Sigmoid colon (tissue), 3 donors: ENCODE data around the gene SF1.

Experiments
- POLR2A ChIP-seq, 2 donors: fragments of 450-650 bp; IDR thresholded peaks; one replicate each; pipeline ENCODE4 v1.6.1; 2016; ENCODE audit warnings: antibody characterized with exemption in 2 of 2, mild to moderate bottlenecking in 2 of 2, moderate library complexity in 2 of 2
- TF ChIP-seq, protein P1 (sequence below), 4 experiments: fragments of 450-650 bp in 3 of 4; fragments of 200-600 bp in 1 of 4; IDR thresholded peaks; one replicate each; pipeline ENCODE4 v1.5.1; 2016 to 2019; ENCODE audit warnings: antibody characterized with exemption in 4 of 4, mild to moderate bottlenecking in 3 of 4, moderate library complexity in 2 of 4

DNA sequence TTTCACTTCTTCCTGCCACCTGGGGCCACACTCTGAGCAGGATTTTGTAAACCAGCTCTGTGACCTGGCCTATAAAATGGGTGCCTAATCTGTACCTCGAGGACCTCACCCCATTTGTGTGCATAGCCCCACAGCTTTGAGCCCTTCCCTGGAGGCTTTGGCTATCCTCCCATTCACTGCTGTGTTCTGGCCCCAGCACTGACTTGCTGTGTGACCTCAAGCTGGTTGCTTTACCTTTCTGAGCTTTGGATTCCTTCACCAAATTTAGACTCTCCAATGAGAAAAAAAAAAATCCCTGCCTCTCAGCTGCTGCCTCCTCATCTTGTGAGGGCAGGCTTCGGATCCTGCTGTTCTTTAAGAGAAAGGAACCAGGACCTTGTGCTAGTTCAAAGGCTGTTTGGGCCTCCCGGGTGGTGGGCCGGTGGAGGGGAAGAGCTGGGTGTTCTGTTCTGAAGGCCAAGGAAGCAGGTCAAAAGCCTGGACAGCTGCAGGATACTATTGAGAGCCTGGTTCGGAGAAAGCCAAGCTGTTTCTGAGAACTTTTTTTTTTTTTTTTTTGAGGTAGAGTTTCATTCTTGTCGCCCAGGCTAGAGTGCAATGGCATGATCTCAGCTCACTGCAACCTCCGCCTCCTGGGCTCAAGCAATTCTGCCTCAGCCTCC, 17.5 kb downstream of the SF1 start:
- TF ChIP-seq, protein P1, sequence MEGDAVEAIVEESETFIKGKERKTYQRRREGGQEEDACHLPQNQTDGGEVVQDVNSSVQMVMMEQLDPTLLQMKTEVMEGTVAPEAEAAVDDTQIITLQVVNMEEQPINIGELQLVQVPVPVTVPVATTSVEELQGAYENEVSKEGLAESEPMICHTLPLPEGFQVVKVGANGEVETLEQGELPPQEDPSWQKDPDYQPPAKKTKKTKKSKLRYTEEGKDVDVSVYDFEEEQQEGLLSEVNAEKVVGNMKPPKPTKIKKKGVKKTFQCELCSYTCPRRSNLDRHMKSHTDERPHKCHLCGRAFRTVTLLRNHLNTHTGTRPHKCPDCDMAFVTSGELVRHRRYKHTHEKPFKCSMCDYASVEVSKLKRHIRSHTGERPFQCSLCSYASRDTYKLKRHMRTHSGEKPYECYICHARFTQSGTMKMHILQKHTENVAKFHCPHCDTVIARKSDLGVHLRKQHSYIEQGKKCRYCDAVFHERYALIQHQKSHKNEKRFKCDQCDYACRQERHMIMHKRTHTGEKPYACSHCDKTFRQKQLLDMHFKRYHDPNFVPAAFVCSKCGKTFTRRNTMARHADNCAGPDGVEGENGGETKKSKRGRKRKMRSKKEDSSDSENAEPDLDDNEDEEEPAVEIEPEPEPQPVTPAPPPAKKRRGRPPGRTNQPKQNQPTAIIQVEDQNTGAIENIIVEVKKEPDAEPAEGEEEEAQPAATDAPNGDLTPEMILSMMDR (IDR thresholded peaks at IDR 0.05) = no peak
- no peak for TF ChIP-seq POLR2A (IDR thresholded peaks at IDR 0.05)
